ENCODE data around the gene PXDN.

DNA sequence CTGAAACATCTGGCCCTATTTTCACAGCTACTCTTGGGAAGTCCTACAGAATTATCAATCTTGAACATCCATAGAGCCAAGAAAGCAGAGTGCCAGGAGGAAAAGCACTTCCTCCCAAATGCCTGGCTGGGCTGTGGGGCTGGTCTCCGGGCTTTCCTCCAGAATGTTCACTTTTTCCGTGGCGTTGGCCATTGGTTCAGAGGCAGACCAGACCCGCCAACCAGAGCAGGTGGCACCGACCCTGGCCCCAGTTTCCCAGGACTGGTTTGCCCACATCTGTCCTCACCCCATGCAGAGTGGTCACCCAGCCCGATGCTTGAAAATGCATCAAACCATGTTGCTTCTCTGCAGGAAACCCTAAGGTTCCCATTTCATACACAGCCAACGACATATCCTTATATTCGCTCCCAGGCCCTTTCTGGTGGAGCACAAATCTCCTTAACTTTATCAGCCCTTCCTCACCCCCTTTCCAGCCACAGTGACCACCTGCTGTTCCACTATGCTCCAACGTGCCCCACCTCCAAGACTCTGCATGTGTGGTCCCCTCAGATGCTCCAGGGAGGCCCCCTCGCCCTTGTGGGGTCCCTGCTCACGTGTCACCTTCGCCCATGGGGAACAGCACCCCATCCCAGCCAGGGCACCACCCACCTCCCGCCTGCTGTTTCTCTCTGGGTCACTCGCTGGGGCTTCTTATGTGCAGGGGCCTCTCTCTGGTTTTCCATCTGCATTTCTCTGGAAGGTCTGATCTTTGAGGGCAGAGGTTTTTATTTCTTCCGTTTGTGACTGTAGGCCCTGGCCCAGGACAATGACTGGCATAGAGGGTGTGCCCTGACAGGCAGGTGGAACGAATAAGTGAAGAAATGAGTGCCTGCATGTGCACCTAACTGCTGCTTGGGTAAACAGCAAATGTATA, 92.9 kb downstream of the PXDN start:
- TF ChIP-seq BHLHE40 (IDR thresholded peaks at IDR 0.05; ENCODE audit: low read length) (no peak), ZNF311 (CRISPR knock-in tag; IDR thresholded peaks at IDR 0.05) (no peak), RBM39 (optimal IDR thresholded peaks at IDR 0.05; ENCODE audit: low read depth, low read length) (no peak), ERF (CRISPR knock-in tag; IDR thresholded peaks at IDR 0.05) (no peak), POLR2A (conservative IDR thresholded peaks at IDR 0.05) (no peak)

All from K562 (cell line).